Stomach (tissue), 4 donors: ENCODE data around the gene N4BP3.
"Not testable (repeated sequence)": the region's sequence is repeated elsewhere in the genome, so short reads cannot be mapped to it uniquely, and the experiment has no call there.

Experiments used
- CTCF ChIP-seq, 7 experiments: fragments of 450-650 bp in 4 of 7; fragments of 200-600 bp in 3 of 7; sonication (generic) in 3 of 7; IDR thresholded peaks; one replicate each; pipeline ENCODE4 v1.5.1; 2016 to 2019; ENCODE audit warnings: antibody characterized with exemption in 7 of 7, control low read depth in 2 of 7, mild to moderate bottlenecking in 1 of 7
- POLR2A ChIP-seq, 4 donors: fragments of 450-650 bp; IDR thresholded peaks; one replicate each; pipeline ENCODE4 v1.6.1; 2016; ENCODE audit warnings: antibody characterized with exemption in 4 of 4, control low read depth in 2 of 4, mild to moderate bottlenecking in 1 of 4, moderate library complexity in 1 of 4

GRCh38 chr5:178127300-178128009 is 14.1 kb downstream of the N4BP3 start:
- not testable (repeated sequence) for TF ChIP-seq CTCF, POLR2A (IDR thresholded peaks at IDR 0.05)
